ENCODE results near the gene ATRX.

The ATRX gene

DNA sequence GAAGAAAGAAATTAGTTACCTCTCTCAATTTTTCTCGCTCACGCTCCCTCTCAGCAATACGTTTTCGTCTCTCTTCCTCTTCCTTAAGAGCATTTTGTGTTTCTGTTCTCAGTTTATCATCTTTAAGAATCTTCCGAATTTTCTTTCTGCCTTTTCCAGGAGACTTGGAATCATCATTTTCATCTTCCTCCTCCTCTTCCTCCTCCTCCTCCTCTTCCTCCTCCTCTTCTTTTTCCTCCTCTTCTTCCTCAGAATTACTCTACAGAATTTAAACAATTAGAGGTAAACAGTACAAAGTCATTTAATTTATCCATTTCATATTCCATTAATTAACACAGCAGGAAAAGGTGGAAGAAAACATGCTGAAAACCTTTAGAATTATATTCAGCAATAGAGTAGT, 133.9 kb downstream of the ATRX start:
- no peak overlapping the region for H3K27ac ChIP-seq
- no peak for DNase-seq (ENCODE audit: low spot score)
- TF ChIP-seq, protein P1, sequence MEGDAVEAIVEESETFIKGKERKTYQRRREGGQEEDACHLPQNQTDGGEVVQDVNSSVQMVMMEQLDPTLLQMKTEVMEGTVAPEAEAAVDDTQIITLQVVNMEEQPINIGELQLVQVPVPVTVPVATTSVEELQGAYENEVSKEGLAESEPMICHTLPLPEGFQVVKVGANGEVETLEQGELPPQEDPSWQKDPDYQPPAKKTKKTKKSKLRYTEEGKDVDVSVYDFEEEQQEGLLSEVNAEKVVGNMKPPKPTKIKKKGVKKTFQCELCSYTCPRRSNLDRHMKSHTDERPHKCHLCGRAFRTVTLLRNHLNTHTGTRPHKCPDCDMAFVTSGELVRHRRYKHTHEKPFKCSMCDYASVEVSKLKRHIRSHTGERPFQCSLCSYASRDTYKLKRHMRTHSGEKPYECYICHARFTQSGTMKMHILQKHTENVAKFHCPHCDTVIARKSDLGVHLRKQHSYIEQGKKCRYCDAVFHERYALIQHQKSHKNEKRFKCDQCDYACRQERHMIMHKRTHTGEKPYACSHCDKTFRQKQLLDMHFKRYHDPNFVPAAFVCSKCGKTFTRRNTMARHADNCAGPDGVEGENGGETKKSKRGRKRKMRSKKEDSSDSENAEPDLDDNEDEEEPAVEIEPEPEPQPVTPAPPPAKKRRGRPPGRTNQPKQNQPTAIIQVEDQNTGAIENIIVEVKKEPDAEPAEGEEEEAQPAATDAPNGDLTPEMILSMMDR (IDR thresholded peaks at IDR 0.05): no peak
- no peak overlapping the region for H3K4me3 ChIP-seq

DNA sequence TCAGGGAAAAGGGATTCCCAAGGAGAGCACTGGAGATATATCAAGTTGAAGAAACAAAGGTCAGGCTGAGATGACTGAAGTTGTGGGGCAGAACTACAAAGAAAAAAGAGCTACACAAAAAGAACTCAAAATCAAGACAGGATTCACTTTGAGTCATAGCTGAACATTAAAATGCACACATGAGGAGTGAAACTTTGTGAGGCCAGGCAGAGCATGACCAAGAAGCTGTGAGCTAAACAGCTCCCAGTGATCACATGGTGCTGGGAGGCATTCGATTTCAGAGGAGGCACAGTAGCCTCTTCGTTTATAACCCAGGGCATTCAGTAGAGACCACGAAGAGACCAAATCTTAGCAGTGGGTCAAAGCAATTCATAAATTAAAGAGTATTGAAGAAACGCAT, 145.3 kb downstream of the ATRX start:
- TF ChIP-seq, protein P1 (IDR thresholded peaks at IDR 0.05): no peak
- DNase-seq (ENCODE audit: low spot score): no peak
- Histone ChIP-seq H3K27ac (no peak overlapping the region), H3K4me3 (no peak overlapping the region)

DNA sequence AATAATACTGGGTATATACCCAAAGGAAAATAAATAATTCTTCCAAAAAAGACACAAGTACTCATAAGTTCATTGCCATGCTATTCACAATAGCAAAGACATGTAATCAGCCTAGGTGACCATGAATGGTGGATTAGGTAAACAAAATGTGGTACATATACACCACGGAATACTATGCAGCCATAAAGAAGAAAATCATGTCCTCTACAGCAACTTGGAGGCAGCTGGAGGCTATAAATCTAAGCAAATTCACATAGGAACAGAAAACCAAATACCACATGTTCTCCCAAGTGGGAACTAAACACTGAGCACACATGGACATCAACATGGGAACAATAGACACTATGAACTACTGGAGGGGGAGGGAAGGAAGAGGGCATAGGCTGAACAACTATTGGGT, 146.2 kb downstream of the ATRX start:
- DNase-seq (ENCODE audit: low spot score): no peak
- H3K27ac ChIP-seq: no peak overlapping the region
- no peak overlapping the region for H3K4me3 ChIP-seq
- TF ChIP-seq, protein P1 (IDR thresholded peaks at IDR 0.05): no peak

DNA sequence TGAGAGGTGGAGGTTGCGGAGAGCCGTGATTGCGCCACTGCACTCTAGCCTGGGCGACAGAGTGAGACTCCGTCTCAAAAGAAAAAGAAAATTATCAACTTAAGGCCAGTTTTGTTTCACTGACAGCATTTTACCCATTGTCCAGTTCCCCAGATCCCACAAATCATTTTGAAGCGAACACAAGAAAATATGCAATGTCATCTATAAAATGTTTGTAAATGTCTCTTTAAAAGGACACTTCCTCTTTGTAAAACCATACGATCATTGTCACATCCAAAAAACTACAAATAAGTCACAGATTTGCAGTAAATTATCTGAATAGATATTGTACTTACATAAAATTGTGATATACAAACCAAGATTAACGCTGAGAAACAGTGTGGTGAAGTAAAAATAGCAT, 147.6 kb downstream of the ATRX start:
- DNase-seq (ENCODE audit: low spot score): no peak
- H3K27ac ChIP-seq: no peak overlapping the region
- no peak overlapping the region for H3K4me3 ChIP-seq
- TF ChIP-seq, protein P1 (IDR thresholded peaks at IDR 0.05): no peak

DNA sequence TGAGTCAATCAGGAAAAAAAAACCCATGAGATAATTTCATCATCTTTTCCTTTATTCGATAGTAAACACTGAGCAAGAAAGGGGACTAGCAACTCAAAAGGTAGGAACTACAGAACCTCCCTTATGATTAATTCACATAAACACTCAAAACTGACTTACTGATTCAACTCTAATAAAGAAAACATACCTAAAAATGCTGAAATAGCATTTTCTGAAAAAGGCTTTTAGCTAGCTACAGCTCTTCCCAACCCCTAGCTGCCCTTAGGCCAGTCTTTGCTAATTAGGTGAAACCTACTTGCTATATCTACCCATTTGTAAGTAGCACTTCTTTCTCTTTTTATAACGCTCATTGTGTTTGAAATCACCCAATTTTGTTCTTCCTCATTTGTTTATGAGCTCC, 150.6 kb downstream of the ATRX start:
- Histone ChIP-seq H3K27ac (no peak overlapping the region), H3K4me3 (no peak overlapping the region)
- DNase-seq (ENCODE audit: low spot score): no peak
- TF ChIP-seq, protein P1 (IDR thresholded peaks at IDR 0.05): no peak

DNA sequence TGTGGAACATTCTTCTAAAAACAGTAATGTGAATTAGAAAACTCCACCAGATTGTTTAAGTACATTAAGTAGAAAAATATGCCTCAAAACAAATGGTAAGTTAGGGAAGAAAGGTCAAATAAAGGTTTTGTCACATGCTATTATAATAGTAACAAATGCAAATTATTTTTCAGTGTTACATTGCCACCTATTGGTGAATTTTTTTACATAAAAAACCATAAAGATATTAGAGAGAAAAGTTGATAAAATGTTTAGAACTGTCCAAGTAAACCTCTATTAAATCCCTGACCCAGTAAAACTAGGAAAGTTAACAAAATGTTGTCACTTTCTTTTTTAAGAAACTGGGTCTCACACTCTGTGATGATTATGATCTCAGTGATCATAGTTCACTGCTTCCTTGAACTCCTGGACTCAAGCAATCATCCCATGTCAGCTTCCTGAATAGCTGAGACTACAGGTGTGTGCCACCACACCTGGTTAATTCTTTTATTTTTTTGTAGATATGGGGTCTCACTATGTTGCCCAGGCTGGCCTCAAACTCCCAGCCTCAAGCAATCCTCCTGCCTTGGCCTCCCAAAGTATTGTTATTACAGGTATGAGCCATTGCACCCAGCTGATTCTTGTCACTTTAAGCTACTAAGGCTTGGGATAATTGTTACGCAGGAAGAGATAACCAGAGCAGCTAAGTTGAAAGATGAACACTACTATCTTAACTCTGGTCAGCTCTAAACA, 157.6 kb downstream of the ATRX start:
- Histone ChIP-seq H3K27ac (no peak overlapping the region), H3K4me3 (no peak overlapping the region)
- no peak for DNase-seq (ENCODE audit: low spot score)

DNA sequence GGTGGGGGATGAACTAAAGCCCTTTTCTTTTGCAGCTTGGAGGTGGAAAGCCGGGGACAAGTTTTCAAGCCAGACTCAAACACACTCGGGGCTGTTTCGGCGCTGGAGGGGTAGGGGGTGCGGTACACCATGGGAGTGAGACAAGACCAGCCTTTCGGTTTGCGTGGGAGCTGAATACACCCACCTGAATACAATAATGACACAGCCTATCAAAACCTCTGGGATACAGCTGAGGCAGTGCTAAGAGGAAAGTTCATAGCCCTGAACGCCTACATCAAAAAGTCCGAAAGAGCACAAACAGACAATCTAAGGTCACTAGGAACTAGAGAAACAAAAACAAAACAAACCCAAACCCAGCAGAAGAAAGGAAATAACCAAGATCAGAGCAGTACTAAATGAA, 163.3 kb downstream of the ATRX start:
- H3K27ac ChIP-seq: no peak overlapping the region
- H3K4me3 ChIP-seq: no peak overlapping the region
- TF ChIP-seq, protein P1 (IDR thresholded peaks at IDR 0.05): no peak
- no peak for DNase-seq (ENCODE audit: low spot score)

More for the DNA sequence above, 157.6 kb downstream of the ATRX start:
- TF ChIP-seq, protein P1 (IDR thresholded peaks at IDR 0.05): no peak
